HUES48 (cell line): ENCODE data around the gene IQSEC1.

Source experiments
- H3K27ac ChIP-seq: one replicate; pipeline ENCODE4 v1.7.0; 2013; ENCODE audit warnings: low read depth, low read length, inconsistent platforms
- H3K27me3 ChIP-seq: 2 replicates; pipeline ENCODE4 v1.6.1; 2013; ENCODE audit warnings: mild to moderate bottlenecking, low read length; ENCODE audit not compliant: control insufficient read depth, insufficient read depth
- H3K36me3 ChIP-seq: 2 replicates; pipeline ENCODE4 v1.6.1; 2013; ENCODE audit warnings: low read length; ENCODE audit not compliant: control insufficient read depth, insufficient read depth
- H3K4me1 ChIP-seq: 2 replicates; pipeline ENCODE4 v1.6.1; 2013; ENCODE audit warnings: mild to moderate bottlenecking, low read length; ENCODE audit not compliant: control insufficient read depth, insufficient read depth
- H3K4me3 ChIP-seq: 2 replicates; pipeline ENCODE4 v1.5.1; 2013; ENCODE audit warnings: mild to moderate bottlenecking, low read depth, low read length
- H3K9ac ChIP-seq: 2 replicates; pipeline ENCODE4 v1.6.1; 2013; ENCODE audit warnings: mild to moderate bottlenecking, low read depth, low read length, moderate library complexity
- H3K9me3 ChIP-seq: 2 replicates; pipeline ENCODE4 v1.6.1; 2013; ENCODE audit warnings: low read length; ENCODE audit not compliant: control insufficient read depth, insufficient read depth

IQSEC1 gene

DNA sequence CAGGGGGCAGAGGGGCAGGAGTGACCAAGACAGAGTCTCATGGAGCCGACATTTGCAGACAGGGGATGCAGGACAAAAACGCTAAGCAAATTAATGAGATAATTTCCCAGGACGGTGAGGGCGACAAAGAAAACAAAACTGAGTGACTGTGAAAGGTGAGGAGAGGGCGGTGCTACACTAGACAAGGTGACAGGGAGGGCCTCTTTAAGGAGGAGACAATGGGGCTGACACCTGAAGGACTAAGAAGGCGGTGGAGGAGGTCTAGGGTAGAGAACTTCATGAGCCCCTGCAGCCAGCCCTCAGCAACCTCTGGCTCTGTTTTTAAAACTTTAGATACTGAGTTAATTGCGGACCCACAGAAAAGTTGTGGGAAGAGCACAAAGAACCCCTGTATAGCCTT, 41.6 kb downstream of the IQSEC1 start:
- no peak overlapping the region for H3K9ac ChIP-seq
- no peaks in the 10 kb centered on the region for H3K27me3 ChIP-seq
- no peak overlapping the region for H3K27ac ChIP-seq
- H3K4me1 ChIP-seq: no peaks in the 10 kb centered on the region
- H3K4me3 ChIP-seq: no peak overlapping the region
- no peaks in the 10 kb centered on the region for H3K36me3 ChIP-seq
- H3K9me3 ChIP-seq: no peaks in the 10 kb centered on the region

DNA sequence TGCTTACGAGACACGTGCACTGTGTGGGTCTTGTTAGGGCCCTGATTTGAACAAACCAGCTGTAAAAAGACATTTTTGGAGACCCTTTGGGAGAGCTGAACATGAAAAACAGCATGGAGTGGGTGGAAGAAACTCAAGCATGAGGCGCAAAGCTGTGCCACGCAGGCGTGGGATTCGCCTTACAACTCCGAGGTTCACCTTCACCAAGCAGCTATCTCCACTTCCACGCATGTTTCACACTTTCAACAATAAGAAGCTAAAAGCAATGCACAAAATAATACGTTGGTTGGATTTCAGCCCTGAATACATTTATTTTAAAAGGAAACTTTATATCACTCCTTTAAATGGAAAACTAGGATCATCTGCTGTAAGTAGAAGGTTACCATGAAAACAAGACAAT, 42.5 kb downstream of the IQSEC1 start:
- Histone ChIP-seq H3K27me3 (no peaks in the 10 kb centered on the region), H3K4me1 (no peaks in the 10 kb centered on the region), H3K27ac (no peak overlapping the region), H3K9me3 (no peaks in the 10 kb centered on the region), H3K36me3 (no peaks in the 10 kb centered on the region), H3K4me3 (no peak overlapping the region), H3K9ac (no peak overlapping the region)

DNA sequence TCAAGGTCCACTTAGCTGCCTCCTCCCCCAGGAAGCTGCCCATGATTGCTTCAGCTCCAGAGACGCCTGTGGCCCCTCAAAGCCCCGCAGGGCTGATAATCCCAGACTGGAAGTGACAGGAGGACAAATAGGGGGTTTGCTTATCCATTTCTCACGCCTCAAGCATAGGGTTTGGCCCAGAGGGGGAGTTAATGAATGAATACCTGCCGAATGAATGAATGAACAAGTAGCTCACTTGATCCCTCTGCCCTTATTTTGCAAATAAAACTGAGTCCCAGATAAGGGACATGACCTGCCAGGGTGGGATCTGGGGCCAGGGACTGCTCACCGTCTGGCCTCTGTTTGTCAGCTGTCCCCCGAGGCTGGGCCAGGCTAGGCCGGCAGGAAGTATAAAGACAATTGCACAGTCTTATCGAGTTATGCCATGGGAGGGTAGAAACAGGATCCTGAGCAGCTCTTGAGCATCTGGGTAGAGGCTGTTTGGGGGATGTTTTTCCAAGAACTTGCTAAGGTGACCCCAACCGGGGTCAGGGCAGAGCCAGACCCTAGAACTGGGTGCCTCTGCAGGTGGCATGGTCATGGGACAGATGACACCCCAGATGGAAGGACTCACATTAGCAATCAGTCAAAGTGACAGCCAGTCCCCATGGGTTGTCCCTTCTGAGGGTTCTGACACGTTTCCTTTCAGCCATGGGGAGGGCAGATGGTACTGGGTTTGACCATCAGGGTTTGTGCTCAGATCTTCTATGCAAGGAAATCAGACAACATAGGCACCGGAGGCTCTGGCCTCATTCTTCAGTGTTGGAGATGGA, 45.0 kb downstream of the IQSEC1 start:
- H3K4me1 ChIP-seq: no peaks in the 10 kb centered on the region
- no peak overlapping the region for H3K4me3 ChIP-seq
- no peaks in the 10 kb centered on the region for H3K9me3 ChIP-seq

DNA sequence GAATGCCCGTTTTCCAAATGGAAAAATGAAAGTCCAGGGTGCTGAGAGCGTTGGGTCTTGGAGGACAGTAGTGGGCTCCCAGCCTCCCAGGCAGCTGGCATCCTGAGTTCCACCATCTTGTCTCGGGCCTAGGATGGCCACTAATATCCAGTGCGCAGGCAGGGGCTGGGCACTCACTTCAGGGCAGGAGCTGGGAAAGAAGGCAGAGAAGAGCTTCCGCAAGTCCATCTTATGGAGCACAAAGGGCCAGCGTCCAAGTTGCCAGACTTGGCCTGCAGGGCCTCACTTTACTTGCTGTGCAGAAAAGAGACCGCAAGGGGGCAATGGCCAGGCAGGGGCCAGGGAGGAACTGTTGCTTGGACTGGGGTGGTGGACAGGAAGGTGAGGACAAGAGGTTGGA, 46.1 kb downstream of the IQSEC1 start:
- no peaks in the 10 kb centered on the region for H3K9me3 ChIP-seq
- no peaks in the 10 kb centered on the region for H3K36me3 ChIP-seq
- no peaks in the 10 kb centered on the region for H3K27me3 ChIP-seq
- H3K4me1 ChIP-seq: peaks cover 3% of the 10 kb centered on the region; the same call in 1 of the 2 replicates
- no peak overlapping the region for H3K4me3 ChIP-seq
- H3K27ac ChIP-seq: no peak overlapping the region
- H3K9ac ChIP-seq: no peak overlapping the region

More for the DNA sequence above, 45.0 kb downstream of the IQSEC1 start:
- H3K27me3 ChIP-seq: no peaks in the 10 kb centered on the region
- no peak overlapping the region for H3K27ac ChIP-seq
- no peak overlapping the region for H3K9ac ChIP-seq
- no peaks in the 10 kb centered on the region for H3K36me3 ChIP-seq

DNA sequence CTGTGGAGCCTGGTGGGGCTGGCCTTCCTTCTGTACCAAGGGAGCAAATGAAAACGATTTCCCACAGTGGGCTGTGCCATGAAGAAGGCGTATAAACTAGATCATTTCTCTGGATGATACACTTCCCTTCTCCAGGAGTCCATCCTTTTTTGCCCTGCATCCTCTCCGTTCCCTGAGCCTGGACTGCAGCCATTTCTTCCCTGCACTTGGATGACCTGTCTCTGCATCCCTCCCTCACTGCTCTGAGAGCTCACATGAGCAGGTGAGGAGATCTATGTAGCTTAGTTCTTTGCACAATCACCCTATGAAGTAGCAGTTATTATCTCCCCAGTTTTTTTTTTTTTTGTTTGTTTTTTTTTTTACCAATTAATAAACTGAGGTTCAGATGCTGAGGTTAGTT, 46.7 kb downstream of the IQSEC1 start:
- Histone ChIP-seq H3K27ac (no peak overlapping the region), H3K27me3 (no peaks in the 10 kb centered on the region), H3K36me3 (no peaks in the 10 kb centered on the region), H3K9ac (no peak overlapping the region), H3K4me1 (peaks cover 4% of the 10 kb centered on the region; the same call in 1 of the 2 replicates), H3K4me3 (no peak overlapping the region), H3K9me3 (no peaks in the 10 kb centered on the region)

DNA sequence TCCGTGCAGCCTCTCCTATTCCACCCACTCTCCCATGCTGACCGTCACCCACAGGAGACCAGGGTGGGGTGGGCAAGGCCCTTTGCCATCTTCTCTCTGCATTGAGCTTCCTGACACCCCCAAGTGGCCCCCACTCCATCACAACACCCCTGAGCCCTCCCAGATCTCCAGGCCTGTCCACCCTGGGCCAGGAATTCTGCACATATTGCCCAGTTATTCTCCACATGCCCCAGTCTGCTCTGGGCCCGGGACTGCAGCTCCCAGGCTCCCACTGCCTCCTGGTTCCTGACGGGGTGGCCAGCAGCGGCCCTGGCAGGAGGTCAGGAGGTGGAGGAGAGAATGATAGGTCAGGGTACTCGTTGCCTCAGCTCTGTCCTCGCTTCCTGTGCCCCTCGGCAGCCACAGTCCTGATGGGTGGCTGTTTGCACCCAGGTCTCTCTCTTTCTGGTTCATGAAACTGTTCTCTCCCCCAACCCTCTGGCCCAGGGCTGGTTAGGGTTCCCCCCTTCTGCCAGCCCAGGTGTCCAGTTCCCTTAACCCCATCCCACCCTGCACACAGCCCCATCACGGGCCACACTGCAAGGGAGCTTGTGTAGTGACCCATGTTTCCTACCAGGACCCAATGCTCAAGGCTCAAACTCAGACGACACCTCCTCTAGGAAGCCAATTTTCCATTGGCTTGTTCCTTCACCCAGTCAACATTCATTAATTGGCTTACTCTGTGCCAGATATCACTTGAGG, 47.3 kb downstream of the IQSEC1 start:
- Histone ChIP-seq H3K4me1 (peaks cover 8% of the 10 kb centered on the region; the same call in 1 of the 2 replicates), H3K27ac (no peak overlapping the region), H3K36me3 (no peaks in the 10 kb centered on the region), H3K4me3 (no peak overlapping the region), H3K9ac (no peak overlapping the region), H3K9me3 (no peaks in the 10 kb centered on the region), H3K27me3 (no peaks in the 10 kb centered on the region)

DNA sequence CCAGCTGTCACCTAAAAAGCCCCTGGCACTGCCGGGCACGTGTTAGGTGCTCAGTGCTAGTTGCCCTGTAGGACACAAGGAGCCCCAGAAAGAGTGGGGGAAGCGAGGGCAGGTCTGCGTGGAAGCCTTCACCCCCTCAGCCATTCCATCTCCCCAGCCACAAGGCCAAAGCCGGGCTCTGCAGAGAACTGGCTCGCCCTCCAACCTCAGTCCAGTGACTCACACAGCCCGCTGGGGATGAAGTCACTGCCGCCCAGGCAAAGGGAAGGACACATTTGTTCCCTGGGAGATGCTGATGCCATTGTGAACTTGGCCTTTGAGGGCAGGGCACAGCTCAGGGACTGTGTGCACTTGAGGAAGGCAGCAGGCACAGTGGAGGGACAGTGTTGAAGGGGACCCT, 48.1 kb downstream of the IQSEC1 start:
- peaks cover 8% of the 10 kb centered on the region; the same call in 1 of the 2 replicates for H3K4me1 ChIP-seq
- H3K9ac ChIP-seq: no peak overlapping the region
- no peak overlapping the region for H3K4me3 ChIP-seq
- no peak overlapping the region for H3K27ac ChIP-seq
- no peaks in the 10 kb centered on the region for H3K27me3 ChIP-seq
- H3K36me3 ChIP-seq: no peaks in the 10 kb centered on the region
- no peaks in the 10 kb centered on the region for H3K9me3 ChIP-seq

DNA sequence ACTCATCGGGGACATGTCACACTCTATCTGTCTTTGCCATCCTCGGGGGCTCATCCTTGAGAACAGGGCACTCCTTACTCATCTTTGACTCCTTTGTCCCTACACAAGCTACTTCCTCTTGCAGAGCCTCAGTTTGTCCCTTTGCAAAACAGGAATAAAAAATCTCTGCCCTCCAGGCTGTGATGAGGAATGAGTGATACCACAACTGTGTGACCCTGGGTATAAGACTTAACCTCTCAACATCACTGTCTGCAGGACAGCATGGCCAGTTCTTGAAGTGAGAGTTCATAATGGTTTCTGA, 48.5 kb downstream of the IQSEC1 start:
- Histone ChIP-seq H3K4me1 (peaks cover 10% of the 10 kb centered on the region; the same call in 1 of the 2 replicates), H3K36me3 (no peaks in the 10 kb centered on the region), H3K27me3 (no peaks in the 10 kb centered on the region), H3K9ac (no peak overlapping the region), H3K9me3 (no peaks in the 10 kb centered on the region), H3K4me3 (no peak overlapping the region), H3K27ac (no peak overlapping the region)

DNA sequence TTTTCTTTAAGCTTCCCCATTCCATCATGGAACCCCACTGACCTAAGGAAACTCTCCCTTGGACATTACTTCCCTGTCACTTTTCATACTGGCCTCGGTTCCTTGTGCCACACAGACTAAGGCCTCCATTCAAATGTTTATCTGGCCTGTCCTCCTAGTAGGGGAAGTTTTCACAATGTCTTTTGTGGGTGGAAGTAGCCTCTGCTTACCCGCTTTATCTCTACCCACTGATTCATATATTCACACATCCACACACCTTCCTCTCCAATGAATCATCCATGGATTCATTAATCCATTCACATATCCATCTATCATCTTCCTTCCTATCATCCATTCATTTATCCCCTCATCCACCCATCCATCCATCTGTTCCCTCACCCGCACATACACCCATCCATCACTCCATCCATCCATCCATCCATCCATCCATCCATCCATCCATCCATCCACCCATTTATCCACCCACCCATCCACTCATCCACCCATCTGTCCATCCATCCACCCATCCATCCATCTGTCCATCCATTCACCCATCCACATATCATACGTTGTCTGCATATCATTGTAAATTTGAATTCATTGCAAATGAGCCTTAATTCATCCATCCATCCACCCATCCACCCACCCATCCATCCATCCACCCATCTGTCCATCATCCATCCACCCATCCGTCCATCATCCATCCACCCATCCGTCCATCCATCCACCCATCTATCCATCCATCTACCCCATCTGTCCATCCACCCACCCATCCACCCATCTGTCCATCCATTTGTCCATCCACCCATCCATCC, 49.1 kb downstream of the IQSEC1 start:
- H3K9me3 ChIP-seq: no peaks in the 10 kb centered on the region
- no peaks in the 10 kb centered on the region for H3K27me3 ChIP-seq
- no peak overlapping the region for H3K4me3 ChIP-seq
- no peak overlapping the region for H3K9ac ChIP-seq
- H3K36me3 ChIP-seq: no peaks in the 10 kb centered on the region
- no peak overlapping the region for H3K27ac ChIP-seq
- peaks cover 16% of the 10 kb centered on the region for H3K4me1 ChIP-seq

DNA sequence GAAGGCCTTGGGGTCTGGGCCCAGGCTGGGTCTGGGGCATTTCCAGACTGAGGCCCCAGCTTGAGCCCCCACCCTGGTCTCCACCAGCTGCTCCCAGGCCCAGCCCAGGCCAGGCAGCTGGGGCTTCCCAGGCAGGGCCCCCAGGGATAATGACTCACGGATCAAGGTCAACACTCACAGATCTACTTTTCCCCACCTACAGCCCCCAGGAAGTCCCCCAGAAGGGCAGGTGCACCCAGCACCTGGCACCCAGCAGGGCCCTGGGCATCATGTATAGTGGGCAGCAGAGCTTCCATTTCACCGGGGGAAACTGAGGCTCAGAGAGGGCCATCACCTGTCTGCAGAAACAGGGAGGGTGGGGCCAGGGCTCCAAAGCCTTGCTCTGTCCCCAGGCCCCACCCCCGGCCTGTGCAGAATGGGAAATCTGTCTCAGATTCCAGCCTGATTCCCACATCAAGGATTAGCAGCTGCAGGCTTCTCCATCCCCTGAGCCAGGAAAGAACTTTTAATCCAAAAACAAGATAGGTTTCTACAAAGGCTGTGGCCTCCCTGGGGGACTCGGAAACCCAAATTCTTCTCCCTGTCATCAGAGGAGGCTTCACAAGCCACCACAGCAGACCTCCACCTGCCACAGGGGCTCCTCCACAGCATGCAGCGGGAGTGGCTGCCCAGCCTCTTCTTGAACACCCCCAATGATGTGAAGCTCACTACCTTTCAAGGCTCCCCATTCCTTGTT, 49.8 kb downstream of the IQSEC1 start:
- no peaks in the 10 kb centered on the region for H3K9me3 ChIP-seq
- H3K4me3 ChIP-seq: no peak overlapping the region
- H3K27ac ChIP-seq: no peak overlapping the region
- no peak overlapping the region for H3K9ac ChIP-seq
- peaks cover 23% of the 10 kb centered on the region for H3K4me1 ChIP-seq
- no peaks in the 10 kb centered on the region for H3K27me3 ChIP-seq
- H3K36me3 ChIP-seq: no peaks in the 10 kb centered on the region
